Tibial nerve (tissue), 3 donors: ENCODE measurements around the gene OR4E1.

Source experiments
- POLR2A ChIP-seq, 2 donors: fragments of 450-650 bp; IDR thresholded peaks; one replicate each; pipeline ENCODE4 v1.6.1; 2017; ENCODE audit warnings: antibody characterized with exemption in 2 of 2, mild to moderate bottlenecking in 2 of 2, moderate library complexity in 2 of 2
- TF ChIP-seq, protein P1 (sequence below), 5 experiments: fragments of 200-600 bp in 3 of 5; fragments of 450-650 bp in 2 of 5; sonication (generic) in 3 of 5; IDR thresholded peaks; one replicate each; pipeline ENCODE4 v1.5.1; 2016 to 2019; ENCODE audit warnings: antibody characterized with exemption in 5 of 5, mild to moderate bottlenecking in 3 of 5, moderate library complexity in 2 of 5

DNA sequence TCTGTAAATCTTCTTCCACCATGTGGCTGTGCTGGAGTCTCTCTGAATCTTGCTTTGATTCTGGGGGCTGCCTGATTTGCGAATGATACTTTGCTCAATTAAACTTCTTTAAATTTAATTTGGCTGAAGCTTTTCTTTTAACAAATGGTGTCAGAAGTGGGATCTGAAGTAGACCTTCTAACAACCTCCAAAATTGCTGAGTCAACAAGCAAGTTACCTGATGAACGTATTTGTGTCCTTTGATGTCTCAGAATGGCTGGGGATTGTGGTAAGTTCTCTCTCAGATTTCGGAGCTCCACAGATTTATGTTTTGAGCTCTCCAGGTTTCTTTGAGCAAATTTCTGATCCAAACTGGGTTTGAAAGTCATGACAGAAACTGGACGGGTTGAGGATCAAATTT lies 1.9 kb upstream of the OR4E1 start:
- TF ChIP-seq, protein P1, sequence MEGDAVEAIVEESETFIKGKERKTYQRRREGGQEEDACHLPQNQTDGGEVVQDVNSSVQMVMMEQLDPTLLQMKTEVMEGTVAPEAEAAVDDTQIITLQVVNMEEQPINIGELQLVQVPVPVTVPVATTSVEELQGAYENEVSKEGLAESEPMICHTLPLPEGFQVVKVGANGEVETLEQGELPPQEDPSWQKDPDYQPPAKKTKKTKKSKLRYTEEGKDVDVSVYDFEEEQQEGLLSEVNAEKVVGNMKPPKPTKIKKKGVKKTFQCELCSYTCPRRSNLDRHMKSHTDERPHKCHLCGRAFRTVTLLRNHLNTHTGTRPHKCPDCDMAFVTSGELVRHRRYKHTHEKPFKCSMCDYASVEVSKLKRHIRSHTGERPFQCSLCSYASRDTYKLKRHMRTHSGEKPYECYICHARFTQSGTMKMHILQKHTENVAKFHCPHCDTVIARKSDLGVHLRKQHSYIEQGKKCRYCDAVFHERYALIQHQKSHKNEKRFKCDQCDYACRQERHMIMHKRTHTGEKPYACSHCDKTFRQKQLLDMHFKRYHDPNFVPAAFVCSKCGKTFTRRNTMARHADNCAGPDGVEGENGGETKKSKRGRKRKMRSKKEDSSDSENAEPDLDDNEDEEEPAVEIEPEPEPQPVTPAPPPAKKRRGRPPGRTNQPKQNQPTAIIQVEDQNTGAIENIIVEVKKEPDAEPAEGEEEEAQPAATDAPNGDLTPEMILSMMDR (IDR thresholded peaks at IDR 0.05) = no peak
- TF ChIP-seq POLR2A (IDR thresholded peaks at IDR 0.05) = no peak
